Choroid plexus epithelial cell (primary cell): ENCODE results near the gene MRM3.
"Not testable (repeated sequence)": the region's sequence is repeated elsewhere in the genome, so short reads cannot be mapped to it uniquely, and the experiment has no call there.

ENCODE experiments used
- DNase-seq: peaks from one replicate; pipeline ENCODE4 v3.0.0-alpha.2; 2010; ENCODE audit warnings: low read depth
- H3K4me3 ChIP-seq: 2 replicates; pipeline ENCODE4 v1.5.1; 2011; ENCODE audit warnings: low read depth, mild to moderate bottlenecking, control low read depth, low read length, moderate library complexity
- CTCF ChIP-seq: conservative IDR thresholded peaks from 2 replicates; pipeline ENCODE4 v1.5.1; 2011; ENCODE audit warnings: low read depth, mild to moderate bottlenecking, control low read depth, inconsistent platforms, low read length, moderate library complexity

Gene MRM3

DNA sequence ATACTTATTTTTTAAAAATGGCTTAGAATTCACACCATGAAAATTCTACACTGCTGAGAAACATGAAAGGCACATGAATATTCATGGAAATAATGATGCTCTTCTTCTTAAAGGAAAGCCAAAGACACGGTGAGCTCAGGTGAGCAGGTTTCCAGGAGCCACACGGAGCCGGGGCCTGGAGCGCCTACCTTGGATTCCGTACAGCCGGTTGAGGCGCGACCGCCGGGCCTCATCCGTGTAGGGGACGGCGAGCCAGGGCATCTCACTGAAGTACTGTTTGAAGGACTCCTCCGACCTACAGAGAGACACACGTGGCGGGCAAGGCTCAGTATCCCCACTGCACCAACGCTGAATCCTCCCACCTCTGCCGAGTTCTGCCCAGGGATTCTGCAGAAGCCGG is 37.1 kb downstream of the MRM3 start:
- no peak for DNase-seq
- no peak for TF ChIP-seq CTCF
- no peak overlapping the region for H3K4me3 ChIP-seq

- DNase-seq = no peak
- H3K4me3 ChIP-seq = no peak overlapping the region
- TF ChIP-seq CTCF = no peak
Measured at GRCh38 chr17:823501-823902, 41.3 kb downstream of the MRM3 start.

GRCh38 chr17:824378-824777 is 42.2 kb downstream of the MRM3 start:
- no peak for DNase-seq
- no peak for TF ChIP-seq CTCF
- no peak overlapping the region for H3K4me3 ChIP-seq

GRCh38 chr17:825216-825615 is 43.1 kb downstream of the MRM3 start:
- DNase-seq = no peak
- TF ChIP-seq CTCF = no peak

DNA sequence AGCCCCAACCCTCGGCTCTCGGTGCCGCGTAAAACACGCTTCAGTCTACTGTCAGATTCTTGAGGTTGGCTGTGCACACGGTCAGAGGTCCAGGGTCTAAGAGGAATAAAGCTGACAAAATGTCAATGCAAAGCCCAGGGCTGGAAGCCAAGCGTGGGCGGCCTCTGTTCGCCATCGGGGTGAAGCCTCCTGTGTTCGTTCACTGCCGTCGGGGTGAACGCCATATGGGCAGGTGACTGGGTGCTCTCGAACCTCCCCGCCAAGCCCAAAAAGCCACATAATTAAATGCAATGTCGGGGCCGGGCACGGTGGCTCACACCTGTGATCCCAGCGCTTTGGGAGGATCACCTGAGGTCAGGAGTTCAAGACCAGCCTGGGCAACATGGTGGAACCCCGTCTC is 44.6 kb downstream of the MRM3 start:
- H3K4me3 ChIP-seq = no peak overlapping the region
- TF ChIP-seq CTCF = no peak

More at GRCh38 chr17:825216-825615, 43.1 kb downstream of the MRM3 start:
- H3K4me3 ChIP-seq = no peak overlapping the region

DNA sequence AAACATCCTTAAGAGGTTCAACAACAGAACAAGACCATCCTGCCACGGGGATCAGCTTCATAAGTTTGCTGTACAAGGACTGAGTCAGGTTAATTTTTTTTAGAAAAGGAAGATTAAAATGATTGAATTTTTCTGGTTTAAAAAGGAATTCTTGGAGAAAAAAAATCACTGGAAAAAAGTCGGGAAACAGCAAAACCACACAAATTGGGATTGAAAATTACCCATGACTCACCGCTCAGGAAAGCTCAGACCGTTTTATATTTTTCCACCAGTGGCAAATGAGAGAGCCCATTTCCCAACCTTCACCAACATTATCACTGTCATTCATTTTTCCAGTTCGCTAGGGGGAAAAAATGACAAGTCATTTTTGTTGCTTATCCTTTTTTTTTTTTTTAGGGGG is 46.6 kb downstream of the MRM3 start:
- no peak overlapping the region for H3K4me3 ChIP-seq
- no peak for DNase-seq
- TF ChIP-seq CTCF = no peak

More for the DNA sequence above, 44.6 kb downstream of the MRM3 start:
- no peak for DNase-seq

- not testable (repeated sequence) for H3K4me3 ChIP-seq, DNase-seq
Measured at GRCh38 chr17:829614-830013, 47.5 kb downstream of the MRM3 start.

- no peak for TF ChIP-seq CTCF
- no peak overlapping the region for H3K4me3 ChIP-seq
- no peak for DNase-seq
Measured at GRCh38 chr17:830381-830780, 48.2 kb downstream of the MRM3 start.
